BJ (cell line): ENCODE measurements around the gene RBFOX1. TPM values are rescaled to one million over a fixed set of nuclear protein-coding genes. Genes with fewer than 3 reads are reported as not detected.

Experiments used
- CTCF ChIA-PET: fragments of 350-600 bp; formaldehyde crosslinking; extraction: SDS; loops from one replicate; lab custom pipeline; 2021; ENCODE audit warnings: antibody characterized with exemption, inconsistent platforms; lab: Yijun Ruan, JAX
- POLR2A ChIA-PET: fragments of 300-600 bp; sonication (Branson Sonifier 250); formaldehyde crosslinking; extraction: SDS; loops from one replicate; lab custom pipeline; 2021; ENCODE audit warnings: antibody characterized with exemption; lab: Charles Lee
- DNase-seq: peaks from one replicate; pipeline ENCODE4 v3.0.0-alpha.2; 2011; ENCODE audit warnings: low read depth
- H3K27me3 ChIP-seq: 2 replicates; pipeline ENCODE4 v1.6.0; 2011; ENCODE audit warnings: low read length; ENCODE audit not compliant: control insufficient read depth, insufficient read depth
- H3K36me3 ChIP-seq: 2 replicates; pipeline ENCODE4 v1.5.1; 2011; ENCODE audit warnings: low read length; ENCODE audit not compliant: control insufficient read depth, insufficient read depth
- H3K4me3 ChIP-seq: 2 replicates; pipeline ENCODE4 v1.5.1; 2011; ENCODE audit warnings: low read depth, mild to moderate bottlenecking, control low read depth, low read length
- CTCF ChIP-seq: IDR thresholded peaks from 2 replicates; pipeline ENCODE4 v1.5.1; 2011; ENCODE audit warnings: low read depth, mild to moderate bottlenecking, control low read depth, inconsistent platforms, low read length, moderate library complexity; ENCODE audit not compliant: insufficient read depth
- polyA minus RNA-seq: library from RNA; depleted of rRNA, polyadenylated mRNA; stranded (reverse); fragments of >200 nt; gene quantifications from 2 replicates; pipeline ENCODE4 v1.2.3, GENCODE V29; 2011; rRNA and poly(A)+ RNA removed
- polyA plus RNA-seq: library from polyadenylated mRNA; depleted of rRNA; stranded (reverse); fragments of >200 nt; gene quantifications from 2 replicates; pipeline ENCODE4 v1.2.3, GENCODE V29; 2011; rRNA removed

The RBFOX1 gene
- polyA plus RNA-seq (not detected in 2 replicates), polyA minus RNA-seq (not detected in 2 replicates)

GRCh38 chr16:7332611-7333010 lies at the start of gene RBFOX1:
TSS of gene RBFOX1 (plus strand) at chr16:7332845.
- H3K36me3 ChIP-seq, result no peaks in the 10 kb centered on the region
- ChIA-PET CTCF (no interaction called here), POLR2A (no interaction called here)
- no peaks in the 10 kb centered on the region for H3K27me3 ChIP-seq
- no peak within 1 kb of the TSS for H3K4me3 ChIP-seq
- TF ChIP-seq CTCF, result no peak
- DNase-seq, result no peak

- DNase-seq, result no peak
- TF ChIP-seq CTCF, result no peak
- Histone ChIP-seq H3K27me3 (no peaks in the 10 kb centered on the region), H3K4me3 (no peak overlapping the region), H3K36me3 (no peaks in the 10 kb centered on the region)
- CTCF ChIA-PET, result no interaction called here
- POLR2A ChIA-PET, result no interaction called here
Observed at GRCh38 chr16:7284780-7285179, 47.9 kb upstream of the RBFOX1 start.

GRCh38 chr16:7285520-7285919 lies 47.1 kb upstream of the RBFOX1 start:
- CTCF ChIA-PET, result no interaction called here
- DNase-seq, result no peak
- Histone ChIP-seq H3K27me3 (no peaks in the 10 kb centered on the region), H3K36me3 (no peaks in the 10 kb centered on the region), H3K4me3 (no peak overlapping the region)
- POLR2A ChIA-PET, result no interaction called here
- TF ChIP-seq CTCF, result no peak

GRCh38 chr16:7289299-7289698 lies 43.3 kb upstream of the RBFOX1 start:
- CTCF ChIA-PET, result no interaction called here
- Histone ChIP-seq H3K4me3 (no peak overlapping the region), H3K36me3 (no peaks in the 10 kb centered on the region), H3K27me3 (no peaks in the 10 kb centered on the region)
- POLR2A ChIA-PET, result no interaction called here
- DNase-seq, result no peak
- no peak for TF ChIP-seq CTCF

DNA sequence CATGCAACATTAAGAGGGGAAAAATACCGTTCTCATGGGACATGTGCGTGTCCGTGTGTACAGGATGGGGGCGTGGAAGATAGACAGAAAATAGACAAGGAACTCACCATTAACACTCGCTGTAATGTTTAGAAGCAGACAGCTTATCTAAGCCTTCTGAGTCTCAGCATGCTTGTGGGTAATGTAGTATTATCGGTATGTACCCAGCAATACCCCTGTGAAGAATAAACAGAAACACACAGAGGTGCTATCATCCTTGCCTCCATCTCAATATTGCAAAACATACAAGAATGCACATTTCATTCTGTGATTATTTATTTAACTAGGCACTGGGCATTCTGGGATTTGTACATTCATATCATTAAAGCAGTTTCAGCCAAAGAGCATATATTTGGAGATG lies 42.0 kb upstream of the RBFOX1 start:
- ChIA-PET POLR2A (no interaction called here), CTCF (no interaction called here)
- no peak for DNase-seq
- no peaks in the 10 kb centered on the region for H3K36me3 ChIP-seq
- H3K4me3 ChIP-seq, result no peak overlapping the region
- no peak for TF ChIP-seq CTCF
- no peaks in the 10 kb centered on the region for H3K27me3 ChIP-seq
